HCT116 (cell line): ENCODE data around the gene TOR2A. TPM values are rescaled to one million over a fixed set of nuclear protein-coding genes. Genes with fewer than 3 reads are reported as not detected.
A peak's percentile ranks its signal among the peaks of the same experiment; 100 is the strongest.

Source experiments
- ATAC-seq: fragments of 200-7000 bp; cut with Tn5 transposase; 2 replicates; pipeline ENCODE4 v1.9.1; 2020; ENCODE audit warnings: mild to moderate bottlenecking, moderate library complexity
- BruUV-seq: library from RNA; stranded (reverse); fragments of 400-500 nt; replicated peaks from 2 replicates; lab custom pipeline; 2021; lab: Mats Ljungman, UMichigan
- CTCF ChIA-PET: fragments of 300-600 bp; sonication (Branson Sonifier 250); formaldehyde crosslinking; loops from one replicate; lab custom pipeline; 2021; ENCODE audit warnings: antibody characterized with exemption; lab: Charles Lee
- POLR2A ChIA-PET: fragments of 300-600, 350-600 bp; sonication (Branson Sonifier 250); formaldehyde crosslinking; loops from one replicate; lab custom pipeline; 2021; ENCODE audit warnings: antibody characterized with exemption; lab: Charles Lee
- RAD21 ChIA-PET, 2 experiments: fragments of 300-600 bp; sonication (Branson Sonifier 250); formaldehyde crosslinking; loops; one replicate each; lab custom pipeline; 2023; ENCODE audit warnings: low total read pairs in 2 of 2; ENCODE audit not compliant: uncharacterized antibody in 2 of 2, unreplicated experiment in 2 of 2, low non-redundant PET in 1 of 2; lab: Charles Lee
- DNase-seq: peaks from one replicate; pipeline ENCODE4 v3.0.0-alpha.2; 2010; ENCODE audit warnings: low read depth, low spot score
- H2AFZ ChIP-seq: fragments of 200-600 bp; shearing (Covaris generic), sonication (generic); 2 replicates; pipeline ENCODE4 v1.6.1; 2017; ENCODE audit warnings: low read depth, mixed run types, mixed read lengths, antibody characterized with exemption, low read length; ENCODE audit not compliant: poor library complexity, severe bottlenecking
- H3K27ac ChIP-seq: 2 replicates; pipeline ENCODE4 v1.5.1; 2012; ENCODE audit warnings: low read depth, low read length
- H3K27me3 ChIP-seq: fragments of 200-600 bp; sonication (generic); 2 replicates; pipeline ENCODE4 v1.6.1; 2016; ENCODE audit warnings: mixed run types, low read length, mixed read lengths; ENCODE audit not compliant: insufficient read depth
- H3K36me3 ChIP-seq, 2 experiments: fragments of 200-500 bp in 1 of 2; fragments of 200-600 bp in 1 of 2; sonication (Bioruptor generic) in 1 of 2; sonication (generic) in 1 of 2; 2 replicates each; pipeline versions ENCODE4 v1.5.1 to v1.6.1; 2014 to 2016; ENCODE audit warnings: low read length in 2 of 2, inconsistent platforms in 1 of 2, mixed read lengths in 1 of 2, mixed run types in 1 of 2; ENCODE audit not compliant: insufficient read depth in 2 of 2, control insufficient read depth in 1 of 2
- H3K4me1 ChIP-seq, 2 experiments: fragments of 200-600 bp in 1 of 2; sonication (generic) in 1 of 2; 2 replicates each; pipeline versions ENCODE4 v1.5.1 to v1.6.1; 2012 to 2017; ENCODE audit warnings: low read length in 2 of 2, inconsistent platforms in 1 of 2, mild to moderate bottlenecking in 1 of 2, mixed read lengths in 1 of 2, mixed run types in 1 of 2, moderate library complexity in 1 of 2; ENCODE audit not compliant: insufficient read depth in 2 of 2, control insufficient read depth in 1 of 2
- H3K4me2 ChIP-seq: fragments of 200-600 bp; sonication (generic); 2 replicates; pipeline ENCODE4 v1.6.1; 2017; ENCODE audit warnings: mixed run types, low read length, mixed read lengths
- H3K4me3 ChIP-seq, 2 experiments: fragments of 200-600 bp in 1 of 2; sonication (generic) in 1 of 2; replicated peaks in 1 of 2; 2 replicates each; pipeline ENCODE4 v1.5.1; 2011 to 2016; ENCODE audit warnings: low read length in 2 of 2, control low read depth in 1 of 2, low read depth in 1 of 2, mild to moderate bottlenecking in 1 of 2, mixed read lengths in 1 of 2, mixed run types in 1 of 2
- H3K79me2 ChIP-seq: fragments of 200-600 bp; sonication (generic); 2 replicates; pipeline ENCODE4 v1.6.1; 2017; ENCODE audit warnings: mild to moderate bottlenecking, mixed run types, low read length, moderate library complexity, mixed read lengths; ENCODE audit not compliant: insufficient read depth
- H3K9ac ChIP-seq: fragments of 200-600 bp; sonication (generic); 2 replicates; pipeline ENCODE4 v1.6.1; 2016; ENCODE audit warnings: low read length, mixed read lengths
- H3K9me2 ChIP-seq: fragments of 200-600 bp; sonication (generic), shearing (Covaris generic); 2 replicates; pipeline ENCODE4 v1.6.1; 2017; ENCODE audit warnings: mixed run types, mild to moderate bottlenecking, moderate library complexity; ENCODE audit not compliant: insufficient read depth
- H3K9me3 ChIP-seq, 2 experiments: fragments of 200-500 bp in 1 of 2; fragments of 200-600 bp in 1 of 2; sonication (Bioruptor generic) in 1 of 2; sonication (generic) in 1 of 2; 2 replicates each; pipeline ENCODE4 v1.6.1; 2014 to 2017; ENCODE audit warnings: low read length in 2 of 2, mixed read lengths in 2 of 2, inconsistent platforms in 1 of 2, low read depth in 1 of 2, mild to moderate bottlenecking in 1 of 2, mixed run types in 1 of 2, moderate library complexity in 1 of 2; ENCODE audit not compliant: control insufficient read depth in 1 of 2, insufficient read depth in 1 of 2
- H4K20me1 ChIP-seq: fragments of 200-600 bp; sonication (generic), shearing (Covaris generic); 2 replicates; pipeline ENCODE4 v1.6.1; 2017; ENCODE audit warnings: mixed run types, mild to moderate bottlenecking, moderate library complexity; ENCODE audit not compliant: insufficient read depth
- CTCF ChIP-seq, 3 experiments: fragments of 200-600 bp in 1 of 3; sonication (generic) in 1 of 3; IDR thresholded peaks in 2 of 3; conservative IDR thresholded peaks in 1 of 3; 2 replicates each; pipeline ENCODE4 v1.5.1; 2012 to 2017; ENCODE audit warnings: low read depth in 2 of 3, low read length in 2 of 3, antibody characterized with exemption in 1 of 3, borderline replicate concordance in 1 of 3, control low read depth in 1 of 3, mild to moderate bottlenecking in 1 of 3, mixed read lengths in 1 of 3, mixed run types in 1 of 3, moderate library complexity in 1 of 3; ENCODE audit not compliant: insufficient read depth in 1 of 3
- EGR1 ChIP-seq: IDR thresholded peaks from 2 replicates; pipeline ENCODE4 v1.6.1; 2012; ENCODE audit warnings: low read depth
- ELF1 ChIP-seq: IDR thresholded peaks from 2 replicates; pipeline ENCODE4 v1.6.1; 2012; ENCODE audit warnings: low read depth, borderline replicate concordance
- EZH2 ChIP-seq: fragments of 200-600 bp; sonication (generic); IDR thresholded peaks from 2 replicates; pipeline ENCODE4 v1.6.1; 2017; ENCODE audit warnings: antibody characterized with exemption, mixed run types
- EZH2phosphoT487 ChIP-seq: fragments of 200-600 bp; IDR thresholded peaks from 2 replicates; pipeline ENCODE4 v1.6.1; 2018; ENCODE audit warnings: antibody characterized with exemption, borderline replicate concordance
- JUND ChIP-seq: IDR thresholded peaks from 2 replicates; pipeline ENCODE4 v1.6.1; 2012
- POLR2A ChIP-seq: IDR thresholded peaks from 2 replicates; pipeline ENCODE4 v1.7.0; 2011; ENCODE audit warnings: borderline replicate concordance; ENCODE audit not compliant: insufficient read depth, insufficient read length; ENCODE audit errors: extremely low read depth
- POLR2AphosphoS5 ChIP-seq: IDR thresholded peaks from 2 replicates; pipeline ENCODE4 v1.6.1; 2011; ENCODE audit warnings: mild to moderate bottlenecking, low read depth, low read length, moderate library complexity
- RAD21 ChIP-seq: IDR thresholded peaks from 2 replicates; pipeline ENCODE4 v1.6.1; 2012; ENCODE audit warnings: low read depth, mild to moderate bottlenecking
- YY1 ChIP-seq: IDR thresholded peaks from 2 replicates; pipeline ENCODE4 v1.6.1; 2011; ENCODE audit warnings: low read length, low read depth, moderate library complexity, mild to moderate bottlenecking; ENCODE audit not compliant: insufficient replicate concordance; ENCODE audit errors: extremely low read depth
- ZBTB33 ChIP-seq: IDR thresholded peaks from 2 replicates; pipeline ENCODE4 v1.6.1; 2011; ENCODE audit warnings: mild to moderate bottlenecking, low read length, moderate library complexity; ENCODE audit not compliant: insufficient replicate concordance; ENCODE audit errors: extremely low read depth
- ZFX ChIP-seq: fragments of 450-650 bp; IDR thresholded peaks from 2 replicates; pipeline ENCODE4 v1.6.1; 2017
- intact Hi-C: fragments of 100-400 bp; cut with micrococcal nuclease; formaldehyde crosslinking; loops from 2 replicates; pipeline ENCODE4 v1.10.0; 2022
- total RNA-seq: library from RNA; stranded (reverse); gene quantifications from one replicate; pipeline ENCODE4 v1.2.1, GENCODE V29; 2021; ENCODE audit not compliant: unreplicated experiment

Gene TOR2A
- total RNA-seq, 1 experiment from 2014 or later = 12.0 TPM

- H3K9me2 ChIP-seq = no peaks in the 10 kb centered on the region
- ChIA-PET POLR2A (no interaction called here), CTCF (interaction anchor here (1.5 kb wide), 1 partner anchor 28 kb away, joined by 6 read pairs; the partner anchor contains the start of gene TOR2A), RAD21 (interaction anchor here in 1 of 2 experiments (1.2 kb wide), 1 partner anchor 28 kb away, joined by 3 read pairs; the partner anchor contains the start of gene TOR2A)
- H3K4me3 ChIP-seq = 0 out of 4 replicates have a peak within 1 kb of the TSS, but pooled peaks of 1 of the 2 experiments have one; percentile 2
- intact Hi-C loops = loop anchor here (1.0 kb wide), 1 partner anchor 27 kb away; no protein-coding TSS in a partner anchor
- no peaks in the 10 kb centered on the region for H3K9me3 ChIP-seq
- TF ChIP-seq YY1 (no peak), ELF1 (no peak), ZFX (peak; percentile 22; the same call in 1 of the 2 replicates), EZH2phosphoT487 (no peak), RAD21 (no peak)
- H3K79me2 ChIP-seq = no peaks in the 10 kb centered on the region
- ATAC-seq (peak; percentile 58), DNase-seq (no peak)
- H4K20me1 ChIP-seq = no peaks in the 10 kb centered on the region
- H3K27me3 ChIP-seq = no peaks in the 10 kb centered on the region
- no peak within 1 kb of the TSS for H3K27ac ChIP-seq
- H3K4me2 ChIP-seq = peak within 1 kb of the TSS; percentile 31
- BruUV-seq = no TSS peak
- no peak within 1 kb of the TSS for H2AFZ ChIP-seq
- peaks cover 9 to 24% of the 10 kb centered on the region in 2 experiments; a peak in 3 of 4 replicates for H3K4me1 ChIP-seq
- H3K36me3 ChIP-seq = no peaks in the 10 kb centered on the region
- no peak within 1 kb of the TSS for H3K9ac ChIP-seq
Observed at GRCh38 chr9:127706836-127707241, 28.3 kb downstream of the TOR2A start, which contains the start of gene CFAP157. Gene CFAP157 (plus strand): TSS chr9:127706988. CDS start chr9:127707032, 44 bp downstream.

- Histone ChIP-seq H3K27me3 (no peaks in the 10 kb centered on the region), H3K36me3 (no peaks in the 10 kb centered on the region), H3K79me2 (no peaks in the 10 kb centered on the region), H3K4me2 (no peak overlapping the region), H4K20me1 (no peaks in the 10 kb centered on the region), H2AFZ (no peak overlapping the region), H3K9ac (no peak overlapping the region), H3K4me1 (peaks cover 17 to 34% of the 10 kb centered on the region in 2 experiments), H3K9me3 (no peaks in the 10 kb centered on the region), H3K4me3 (no peak overlapping the region), H3K9me2 (no peaks in the 10 kb centered on the region), H3K27ac (no peak overlapping the region)
- no peak for DNase-seq
- intact Hi-C loops = no loop called here
- BruUV-seq = no TSS peak
- ATAC-seq = no peak
- TF ChIP-seq EGR1 (no peak), EZH2phosphoT487 (no peak), EZH2 (no peak), ZBTB33 (no peak), POLR2AphosphoS5 (no peak), CTCF (IDR thresholded peaks at IDR 0.05 in 2 of 3, conservative IDR thresholded peaks at IDR 0.05 in 1 of 3; ENCODE audit: borderline replicate concordance in 1 of 3, insufficient read depth in 1 of 3, low read depth in 2 of 3, low read length in 2 of 3) (no peak), YY1 (no peak), RAD21 (no peak), POLR2A (no peak), JUND (no peak)
- POLR2A ChIA-PET = interaction anchor here (1.3 kb wide), 1 partner anchor 16 kb away, joined by 3 read pairs; no protein-coding TSS in a partner anchor
- CTCF ChIA-PET = no interaction called here
- RAD21 ChIA-PET = interaction anchor here in 1 of 2 experiments (1.2 kb wide), 1 partner anchor 29 kb away, joined by 3 read pairs; the partner anchor contains the start of gene TOR2A
Observed at GRCh38 chr9:127705577-127706379, 29.3 kb downstream of the TOR2A start.
